H1 (cell line): ENCODE measurements around the gene FRMD7. TPM values are rescaled to one million over a fixed set of nuclear protein-coding genes. Genes with fewer than 3 reads are reported as not detected.

Experiments
- RBBP5 ChIP-seq: IDR thresholded peaks from 2 replicates; pipeline ENCODE4 v1.7.1; 2012; ENCODE audit warnings: low read depth, mild to moderate bottlenecking, inconsistent platforms, low read length, moderate library complexity, borderline replicate concordance
- SAP30 ChIP-seq: fragments of 300-600 bp; sonication (generic); IDR thresholded peaks from 2 replicates; pipeline ENCODE4 v1.7.1; 2012; ENCODE audit warnings: low read length, moderate library complexity, mild to moderate bottlenecking, inconsistent platforms; ENCODE audit not compliant: insufficient read depth, insufficient replicate concordance
- polyA plus RNA-seq, 7 experiments: library from polyadenylated mRNA; depleted of rRNA in 3 of 7; stranded (reverse) in 5 of 7; unstranded in 2 of 7; fragments of >200 nt in 5 of 7; fragments of 200-250 nt in 2 of 7; gene quantifications; 1 replicate in 5 of 7; 2 replicates in 1 of 7; 4 replicates in 1 of 7; pipeline versions ENCODE4 v1.2.1 to v1.2.3, GENCODE V29; 2011 to 2013; ENCODE audit warnings: missing spikeins in 2 of 7, mixed read lengths in 2 of 7
- total RNA-seq: library from RNA; stranded (reverse); fragmentation: NEBNext Ultra II Directional; extraction: Animal tissue kit (Norgen Biotek cat#: 25700); gene quantifications from 2 replicates; pipeline ENCODE4 v1.2.1, GENCODE V29; 2021

FRMD7 gene
- total and polyA plus RNA-seq, 2 of the 8 experiments (the other 6 are each of a cell fraction or from before 2014, with no cell fraction given) = not detected

DNA sequence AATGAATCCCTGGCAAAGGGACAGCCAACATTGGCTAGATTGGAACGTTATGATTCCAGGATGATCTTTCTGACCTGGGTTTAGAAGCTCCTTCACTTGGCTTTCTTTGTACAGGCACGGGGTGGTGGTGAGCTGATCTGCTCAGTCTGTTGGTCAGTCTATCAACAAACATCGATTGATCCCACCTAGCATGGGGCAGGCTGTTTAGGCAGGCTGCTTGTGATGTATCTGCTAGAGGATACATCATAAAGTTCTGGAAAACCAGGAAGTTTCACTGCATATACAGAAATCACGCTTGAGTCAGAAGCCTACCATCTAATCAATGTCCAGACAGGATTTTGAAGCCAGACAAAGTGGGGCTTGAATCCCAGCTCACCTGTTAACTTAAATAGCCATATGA is 6.9 kb downstream of the FRMD7 start (continued):
- TF ChIP-seq RBBP5 (no peak), SAP30 (no peak)
- TF ChIP-seq, all 59 proteins: peak for 0
